DOHH2 (cell line): ENCODE results near the gene RTP3.

Experiments
- CTCF ChIP-seq: fragments of 200-600 bp; sonication (generic); IDR thresholded peaks from one replicate; pipeline ENCODE4 v1.5.1; 2014; ENCODE audit warnings: antibody characterized with exemption, mild to moderate bottlenecking, low read depth, low read length; ENCODE audit not compliant: poor library complexity, severe bottlenecking
- EZH2phosphoT487 ChIP-seq: fragments of 200-600 bp; sonication (generic); IDR thresholded peaks from 2 replicates; pipeline ENCODE4 v1.6.1; 2017; ENCODE audit warnings: borderline replicate concordance, mild to moderate bottlenecking, antibody characterized with exemption, low read length, moderate library complexity, mixed read lengths

- TF ChIP-seq CTCF: no peak
- no peak for TF ChIP-seq EZH2phosphoT487
These were observed 19.4 kb upstream of the RTP3 start for GRCh38 chr3:46478341-46478740.
